HG02610 (cell line): Measurements from ENCODE around the gene PTPRM.

Experiments used
- ATAC-seq: cut with Tn5 transposase; IDR thresholded peaks from one replicate; pipeline ENCODE4 v1.9.1; 2021; ENCODE audit warnings: mild to moderate bottlenecking, moderate library complexity; ENCODE audit not compliant: unreplicated experiment

Gene PTPRM

DNA sequence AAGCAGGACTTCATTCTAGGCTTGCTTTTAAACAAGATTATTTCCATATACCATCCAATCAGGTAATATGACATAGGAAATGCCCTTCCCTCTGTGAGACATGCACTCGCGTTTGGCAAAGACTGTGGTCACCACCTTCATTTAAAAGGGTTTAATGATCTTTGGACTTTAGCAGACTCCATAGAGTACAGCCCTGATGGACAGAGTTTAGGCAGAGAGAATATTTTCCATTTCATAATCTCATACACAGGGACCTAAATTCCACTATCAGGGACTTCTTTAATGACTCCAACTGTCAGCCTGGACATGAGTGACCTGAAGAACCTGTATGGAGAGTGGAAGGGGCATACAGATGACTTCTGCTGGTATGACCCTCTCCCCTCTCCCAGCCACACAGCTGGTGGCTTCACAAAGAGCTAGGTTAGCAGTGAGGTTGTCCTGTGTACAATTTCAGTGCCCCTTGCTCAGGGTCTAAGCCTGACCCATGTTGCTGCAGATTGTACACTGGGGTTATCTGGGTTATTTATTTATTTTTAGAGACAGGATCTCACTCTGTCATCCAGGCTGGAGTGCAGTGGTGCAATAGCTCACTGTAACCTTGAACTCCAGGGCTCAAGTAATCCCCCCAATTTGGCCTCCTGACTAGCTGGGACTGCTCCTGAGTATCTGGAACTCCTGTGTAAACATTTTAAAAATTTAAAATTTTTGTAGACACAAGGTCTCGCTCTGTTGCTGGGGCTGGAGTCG, 59.2 kb downstream of the PTPRM start:
- no peak for ATAC-seq

DNA sequence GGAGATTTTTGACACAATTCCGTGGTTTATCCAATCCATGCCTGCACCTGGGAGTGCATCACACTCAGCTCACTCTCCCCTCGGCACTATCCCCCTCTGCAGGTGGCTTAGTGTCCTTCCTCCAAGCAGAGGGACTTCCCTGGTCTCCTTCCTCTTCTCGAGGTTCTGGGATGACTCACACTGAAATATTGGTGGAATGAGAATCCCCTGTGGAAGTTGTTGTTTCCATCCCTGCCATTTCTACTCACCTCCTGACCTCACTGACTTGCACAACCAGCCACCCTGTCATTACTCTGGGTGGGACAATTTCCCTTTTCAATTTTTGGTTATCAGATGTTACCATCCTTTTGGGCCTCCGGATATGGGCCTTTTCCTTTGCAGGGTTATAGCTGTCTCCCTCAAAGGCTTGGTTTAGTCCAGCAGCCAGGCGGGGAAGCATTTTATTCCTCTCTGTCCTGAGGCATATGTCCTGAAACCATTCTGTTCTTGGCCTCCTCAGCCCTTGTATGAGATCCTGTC, 59.9 kb downstream of the PTPRM start:
- ATAC-seq = no peak

DNA sequence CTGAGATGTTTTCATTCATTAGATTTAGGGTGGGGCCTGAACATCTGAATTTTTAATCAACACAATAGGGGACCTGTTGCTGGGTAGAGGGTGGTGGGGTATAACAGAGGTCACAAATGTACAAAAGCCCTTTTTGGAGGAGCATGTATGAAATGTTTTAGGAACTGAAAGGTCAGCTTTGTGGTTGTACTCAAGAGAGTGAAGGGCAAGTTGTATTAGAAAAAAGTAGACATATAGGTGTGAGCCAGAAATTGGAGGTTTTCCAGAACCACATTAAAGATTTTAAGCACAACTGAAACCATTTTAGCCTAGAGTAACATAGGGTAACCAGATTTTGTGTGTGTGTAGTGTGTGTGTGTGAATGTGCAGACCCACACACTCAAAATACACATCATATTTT, 62.3 kb downstream of the PTPRM start:
- ATAC-seq = no peak

DNA sequence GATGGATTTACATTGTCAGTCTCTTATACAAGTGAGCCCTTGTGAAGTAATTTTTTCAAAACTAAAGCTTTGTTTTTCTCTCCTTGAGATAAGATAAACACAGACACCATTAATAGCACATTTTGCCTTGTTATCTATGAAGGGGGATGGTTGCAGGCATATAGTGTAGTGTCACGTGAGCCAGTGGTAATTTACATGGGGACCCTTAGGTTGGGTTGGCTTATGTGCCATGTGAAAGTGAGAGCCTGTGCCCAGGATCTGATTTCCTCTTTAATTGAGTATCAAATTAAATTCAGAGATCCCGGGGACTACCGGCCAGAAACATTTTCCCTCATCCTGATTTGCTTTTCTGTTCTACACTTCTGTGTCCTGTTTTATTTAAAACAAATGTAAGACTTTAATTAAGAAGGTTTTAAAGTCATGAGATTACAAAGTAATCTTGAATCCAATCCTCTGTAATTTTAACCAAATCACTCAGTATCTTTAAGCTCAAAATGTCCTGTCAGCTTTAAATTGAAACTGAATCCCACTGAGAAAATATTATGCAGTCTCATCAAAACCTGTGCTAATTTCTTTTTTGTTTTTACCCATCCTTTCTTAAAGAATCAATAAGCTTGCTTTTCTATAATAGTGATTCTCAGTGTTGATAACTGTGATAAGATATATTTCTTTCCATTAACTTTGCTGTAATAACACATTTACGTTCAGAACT, 63.8 kb downstream of the PTPRM start:
- no peak for ATAC-seq

DNA sequence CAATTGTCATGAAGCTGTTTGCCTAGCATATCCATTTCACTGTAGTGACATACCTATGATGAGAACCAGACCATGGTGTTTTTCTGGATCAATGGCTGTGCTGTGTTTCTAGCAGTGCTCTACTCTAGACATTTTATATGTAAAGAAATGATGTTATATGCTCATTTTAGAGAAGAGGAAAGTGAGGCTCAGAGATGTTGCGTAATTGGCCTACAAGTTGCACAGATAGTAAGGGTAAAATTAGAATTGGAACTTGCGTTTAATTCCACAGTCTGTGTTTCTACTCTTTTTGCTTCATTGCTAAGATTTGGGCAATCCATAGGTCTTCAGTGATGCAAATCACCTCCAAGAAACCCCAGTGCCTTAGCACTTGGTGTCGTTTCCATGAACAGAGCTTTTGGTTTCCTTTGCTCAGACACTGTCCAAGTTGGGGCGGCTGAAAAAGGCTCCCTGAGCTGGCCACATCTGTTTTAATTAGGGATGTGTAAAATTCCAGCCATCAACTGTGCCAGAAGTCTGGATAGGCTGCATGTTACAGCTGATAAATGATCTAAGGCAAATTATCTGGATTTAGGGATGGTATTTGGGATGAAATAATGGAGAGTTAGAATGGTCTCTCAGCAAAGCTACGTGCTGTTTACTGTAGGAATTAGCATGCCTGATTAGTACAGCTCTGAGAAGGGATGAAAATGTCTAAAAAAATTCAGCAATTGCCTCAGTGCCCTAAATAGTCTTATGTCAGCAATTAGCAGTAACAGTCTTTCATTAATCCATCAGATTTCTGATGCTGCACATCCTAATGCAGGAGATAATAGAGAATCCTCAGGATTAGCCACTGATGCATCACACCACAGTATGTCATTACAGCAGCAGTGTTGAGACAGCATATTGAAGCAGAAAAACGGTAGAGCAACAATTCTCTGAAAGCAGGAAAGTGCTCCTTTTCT, 65.3 kb downstream of the PTPRM start:
- ATAC-seq = no peak

DNA sequence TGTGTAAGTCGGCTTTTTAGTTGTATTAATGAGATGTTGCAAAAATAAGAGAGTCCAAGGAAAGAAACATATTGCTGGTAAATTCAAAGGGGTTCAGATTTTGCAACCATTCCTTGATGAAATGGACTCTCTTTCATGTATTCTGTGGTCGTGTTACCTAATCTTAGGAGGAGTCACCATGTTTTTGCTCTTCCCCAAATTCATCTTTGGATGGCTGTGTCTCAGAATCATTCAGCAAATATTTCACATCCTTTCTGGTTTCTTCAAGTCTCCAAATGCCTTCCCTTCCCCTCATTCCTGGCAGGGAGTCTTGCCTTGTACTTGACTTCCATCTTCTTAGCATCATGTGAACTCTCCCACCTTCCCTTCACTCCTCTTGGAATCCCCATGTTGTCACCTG, 66.1 kb downstream of the PTPRM start:
- no peak for ATAC-seq

DNA sequence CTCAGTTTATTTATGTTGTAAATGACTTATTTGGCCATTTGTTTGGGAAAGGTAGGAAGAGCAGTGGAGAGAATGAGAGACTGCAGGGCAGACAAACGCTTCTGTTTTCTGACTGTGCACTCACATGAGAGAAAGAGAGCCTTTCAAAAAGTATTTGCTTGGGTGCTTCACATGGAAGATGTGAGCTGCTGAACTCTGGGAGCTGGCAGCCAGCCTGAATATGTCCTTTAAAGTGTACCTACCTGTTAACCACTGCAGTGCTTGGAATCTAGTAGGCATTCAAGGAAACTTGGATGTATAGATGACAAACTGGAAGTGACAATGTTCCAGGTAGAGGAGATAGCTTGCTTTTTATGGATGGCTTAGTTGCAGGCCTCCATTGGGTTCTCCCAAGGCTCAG, 68.8 kb downstream of the PTPRM start:
- ATAC-seq = no peak

DNA sequence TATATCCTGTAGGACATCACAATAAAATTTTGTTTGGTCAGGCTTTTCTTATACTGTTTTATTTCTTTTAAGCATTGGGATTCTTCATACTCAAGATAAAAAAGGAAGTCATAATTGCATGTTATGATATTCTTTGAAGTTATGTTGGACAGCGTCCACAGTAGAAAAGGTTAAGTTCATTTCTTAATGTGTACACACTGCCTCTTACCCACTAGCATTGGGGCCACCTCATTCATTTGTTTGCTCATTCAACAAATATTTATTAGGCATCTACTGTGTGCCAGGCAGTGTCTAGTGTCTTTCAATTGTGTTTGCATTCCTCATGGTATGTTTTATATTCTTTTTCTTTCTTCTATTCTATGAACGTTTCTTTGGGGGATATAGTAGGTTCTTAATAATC, 70.2 kb downstream of the PTPRM start:
- no peak for ATAC-seq

DNA sequence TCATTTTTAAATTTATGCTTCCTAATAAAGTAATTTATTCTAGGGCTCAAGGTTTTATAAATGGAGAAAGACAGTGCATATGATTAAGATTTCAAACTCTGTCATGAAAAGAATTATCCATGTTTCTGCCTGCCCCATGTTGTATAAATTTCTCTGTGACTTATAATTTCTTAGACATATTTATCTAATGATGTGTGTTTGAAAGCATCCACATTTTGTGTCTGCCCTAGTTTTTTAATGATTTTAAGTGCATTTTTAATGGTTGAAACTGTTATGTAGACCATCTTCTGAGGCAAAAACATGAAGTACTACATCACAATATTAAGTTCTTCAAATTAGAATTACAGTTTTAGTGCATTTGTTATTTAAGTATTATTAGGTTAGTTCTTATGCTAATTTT, 71.2 kb downstream of the PTPRM start:
- no peak for ATAC-seq

DNA sequence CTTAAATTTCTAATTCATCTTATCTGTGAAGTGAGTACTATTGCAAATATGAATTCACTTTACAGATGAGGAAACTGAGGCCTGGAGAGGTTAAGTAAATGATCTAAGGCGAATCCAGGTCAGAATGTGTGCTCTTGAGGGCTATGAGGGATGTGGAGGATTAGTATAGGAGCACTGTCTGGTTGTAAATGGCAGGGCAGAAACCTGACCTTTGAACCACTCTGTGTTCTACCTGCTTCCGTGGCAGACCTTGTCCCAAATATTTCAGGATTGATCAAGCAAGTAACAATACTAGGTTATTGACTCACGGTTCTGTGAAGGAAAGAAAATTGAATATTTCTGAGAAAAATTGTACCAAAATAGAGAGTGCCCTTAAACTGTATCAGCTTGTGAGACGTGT, 74.7 kb downstream of the PTPRM start:
- no peak for ATAC-seq

DNA sequence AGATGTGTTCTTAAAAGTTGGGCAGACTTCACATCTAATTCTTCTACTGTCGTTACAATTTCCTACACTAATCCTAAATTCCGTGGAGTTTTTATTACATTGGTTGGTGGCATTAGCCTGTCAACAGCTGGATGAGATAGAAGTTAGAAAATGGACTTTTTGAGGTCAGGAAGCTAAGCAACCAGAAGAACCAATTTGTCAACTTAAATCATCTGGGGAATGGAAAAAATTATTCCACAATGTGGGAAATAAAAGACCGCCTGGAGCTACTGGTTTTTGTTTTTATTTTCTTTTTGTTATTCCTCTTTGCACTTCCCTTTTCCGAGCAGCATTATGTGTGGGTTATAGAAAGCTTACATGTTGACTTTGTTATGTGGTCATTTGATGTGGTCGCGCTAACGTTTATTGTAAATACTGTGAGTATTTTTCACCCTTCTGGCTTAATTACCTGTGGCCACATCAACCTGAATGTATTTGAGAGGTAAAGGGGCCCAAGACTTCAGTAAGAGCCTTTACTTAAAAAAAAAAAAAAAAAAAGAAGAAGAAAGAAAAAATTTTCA, 75.3 kb downstream of the PTPRM start:
- no peak for ATAC-seq

DNA sequence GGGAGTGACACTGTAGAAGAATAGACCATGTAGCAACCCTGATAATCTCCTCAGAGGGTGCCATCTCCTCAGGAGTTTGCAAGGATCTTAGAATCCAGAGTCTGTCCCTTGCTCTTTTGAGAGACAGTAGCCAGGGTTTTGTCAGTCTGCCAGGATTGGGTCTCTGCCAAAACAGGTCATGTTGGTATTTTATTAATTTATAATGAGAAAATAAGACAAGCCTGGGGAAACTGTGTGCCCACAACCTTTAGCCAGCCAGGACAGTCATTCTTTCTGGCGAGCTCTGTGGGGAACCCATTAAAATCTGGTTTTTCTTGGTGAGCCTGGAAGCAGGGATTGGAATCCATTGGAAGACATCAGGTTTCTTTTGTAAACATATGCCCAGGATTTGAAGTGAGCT, 78.6 kb downstream of the PTPRM start:
- ATAC-seq = no peak

DNA sequence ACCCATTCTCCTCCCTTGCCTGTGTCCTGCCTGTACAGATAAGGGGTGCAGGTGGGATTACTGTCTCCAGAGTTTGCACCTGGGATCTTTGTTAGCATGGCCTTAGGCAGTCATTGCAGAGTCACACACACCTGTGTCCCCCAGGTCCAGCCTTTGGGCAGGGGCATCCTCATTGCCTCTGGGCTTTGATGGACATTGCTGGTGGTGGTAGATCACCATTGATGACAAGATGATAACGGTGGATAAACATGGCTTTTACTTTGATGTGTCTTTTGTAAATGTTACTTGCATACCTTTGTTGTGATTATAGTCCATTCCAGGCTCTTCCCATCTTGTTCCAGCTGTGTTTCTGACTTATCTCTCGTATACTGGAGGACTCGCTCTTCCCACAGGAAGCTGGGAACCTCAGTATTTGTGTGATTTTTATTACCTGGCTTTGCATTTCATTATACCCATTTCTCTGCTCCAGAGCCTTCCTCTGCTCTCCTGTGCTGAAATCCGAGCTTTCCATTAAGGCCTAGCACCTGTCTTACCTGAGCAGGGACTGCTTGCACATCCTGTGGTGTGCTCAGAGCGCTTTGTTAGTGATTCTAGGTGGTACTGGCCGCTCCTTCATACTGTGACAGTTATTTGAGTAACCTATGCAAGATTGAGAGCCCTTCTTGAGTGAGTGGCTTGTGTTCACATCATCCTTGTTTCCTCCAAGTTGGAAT, 79.2 kb downstream of the PTPRM start:
- ATAC-seq = no peak

DNA sequence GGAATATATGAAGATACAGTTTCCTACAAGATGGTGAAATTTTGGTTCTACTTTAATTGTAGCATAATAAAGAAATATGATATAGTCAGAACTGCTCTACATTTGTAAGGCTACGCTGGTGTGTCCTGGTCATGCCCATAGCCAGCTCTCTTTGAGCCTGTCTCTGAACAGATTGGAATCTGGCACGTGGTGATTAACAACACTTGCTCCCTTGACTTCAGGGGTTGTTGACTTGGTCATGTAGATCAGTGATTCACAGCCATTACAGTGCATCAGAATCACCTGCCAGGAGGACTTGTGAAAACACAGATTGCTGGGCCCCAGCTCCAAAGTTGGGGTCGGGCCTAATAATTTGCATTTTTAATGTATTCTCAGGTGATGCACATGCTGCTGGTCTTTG, 80.4 kb downstream of the PTPRM start:
- no peak for ATAC-seq

DNA sequence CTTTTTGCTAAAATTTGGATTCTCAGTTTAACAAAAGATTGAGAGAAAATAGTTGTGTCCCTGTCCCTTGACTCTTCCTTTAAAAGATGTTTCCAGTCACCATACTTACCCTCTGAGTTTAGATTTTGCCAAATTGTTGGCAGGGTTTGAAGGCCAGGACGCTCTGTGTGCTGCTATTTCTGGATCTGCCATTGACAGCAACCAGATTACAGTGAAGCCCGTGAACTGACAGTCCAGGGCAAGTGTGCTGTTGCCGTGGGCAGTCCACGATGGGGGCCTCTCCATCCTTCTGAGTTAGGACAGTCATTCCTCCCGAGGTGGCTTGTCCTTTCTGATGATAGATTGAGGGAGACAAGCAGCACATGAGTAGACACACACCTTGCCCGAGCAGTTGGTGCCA, 89.9 kb downstream of the PTPRM start:
- ATAC-seq = no peak

DNA sequence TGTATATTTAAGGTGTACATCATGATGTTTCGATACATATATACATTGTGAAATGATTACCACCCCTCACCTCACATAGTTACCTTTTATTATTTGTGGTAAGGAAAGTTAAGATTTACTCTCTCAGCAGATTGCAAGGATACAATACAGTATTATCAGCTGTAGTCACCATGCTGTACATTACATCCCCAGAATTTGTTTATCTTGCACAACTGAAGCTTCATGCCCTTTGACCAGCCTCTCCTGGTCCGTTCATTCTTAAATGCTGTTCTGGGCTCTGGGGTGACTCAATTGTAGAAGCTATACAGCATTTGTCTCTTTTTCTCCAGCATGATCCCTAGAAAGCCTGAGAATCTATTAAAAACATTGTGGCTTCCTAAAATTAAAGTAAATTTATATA, 90.8 kb downstream of the PTPRM start:
- no peak for ATAC-seq

DNA sequence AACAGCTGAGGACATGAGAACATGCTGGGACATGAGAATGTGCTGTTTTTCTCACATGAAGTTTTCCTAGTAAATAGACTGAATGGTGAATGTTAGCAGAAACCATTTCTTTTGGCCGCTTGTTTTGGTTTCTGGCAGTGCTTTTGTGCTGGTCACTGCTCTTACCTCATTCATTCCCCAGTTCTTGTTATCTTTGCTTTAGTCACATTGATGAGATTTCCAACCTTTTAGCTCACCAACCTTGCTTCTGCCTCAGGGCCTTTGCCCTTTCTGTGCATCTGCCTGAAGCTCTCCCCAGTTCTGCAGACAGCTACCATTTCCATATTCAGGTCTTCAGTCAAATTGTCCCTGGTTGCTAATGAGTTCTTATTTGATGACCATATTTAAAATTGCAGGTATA, 91.6 kb downstream of the PTPRM start:
- no peak for ATAC-seq

DNA sequence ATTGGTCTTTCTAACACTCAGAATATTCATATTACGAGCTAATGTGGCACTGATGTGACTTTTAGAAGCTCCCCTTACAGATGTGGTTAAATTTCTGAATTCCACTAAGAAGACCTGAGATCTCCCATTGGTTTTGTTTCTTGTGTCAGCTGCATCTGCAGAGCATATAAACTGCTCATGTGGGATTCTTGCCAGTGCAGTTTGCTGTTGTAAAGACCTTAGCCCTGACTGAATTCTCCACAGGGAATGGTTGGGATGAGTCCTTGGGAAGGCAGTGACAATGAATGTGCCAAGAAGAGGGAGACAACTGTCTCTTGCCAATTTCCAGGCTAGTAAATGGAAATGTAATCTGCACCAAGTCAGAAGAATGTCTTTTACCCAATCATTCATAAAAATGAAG, 94.1 kb downstream of the PTPRM start:
- ATAC-seq = no peak

DNA sequence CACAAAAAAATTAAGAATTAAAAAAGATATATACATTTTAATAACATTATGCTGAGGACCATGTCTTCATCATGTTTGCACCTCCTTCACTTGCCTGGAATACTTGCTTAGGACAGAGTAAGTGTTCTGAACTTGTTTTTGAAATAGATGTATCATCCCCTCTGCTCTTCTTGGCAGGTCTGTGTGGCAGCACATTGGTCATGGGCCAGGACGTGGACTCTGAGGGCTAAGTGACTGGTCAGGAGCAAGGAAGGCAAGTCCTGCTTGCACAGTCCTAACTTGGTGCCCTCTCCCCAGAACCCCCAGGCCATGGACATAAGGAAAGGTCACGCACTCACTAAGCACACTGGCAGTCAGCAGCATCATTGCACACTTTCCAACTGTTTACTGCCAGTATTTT, 95.8 kb downstream of the PTPRM start:
- ATAC-seq = no peak
